ENCODE measurements around the gene ATG7.

The ATG7 gene

DNA sequence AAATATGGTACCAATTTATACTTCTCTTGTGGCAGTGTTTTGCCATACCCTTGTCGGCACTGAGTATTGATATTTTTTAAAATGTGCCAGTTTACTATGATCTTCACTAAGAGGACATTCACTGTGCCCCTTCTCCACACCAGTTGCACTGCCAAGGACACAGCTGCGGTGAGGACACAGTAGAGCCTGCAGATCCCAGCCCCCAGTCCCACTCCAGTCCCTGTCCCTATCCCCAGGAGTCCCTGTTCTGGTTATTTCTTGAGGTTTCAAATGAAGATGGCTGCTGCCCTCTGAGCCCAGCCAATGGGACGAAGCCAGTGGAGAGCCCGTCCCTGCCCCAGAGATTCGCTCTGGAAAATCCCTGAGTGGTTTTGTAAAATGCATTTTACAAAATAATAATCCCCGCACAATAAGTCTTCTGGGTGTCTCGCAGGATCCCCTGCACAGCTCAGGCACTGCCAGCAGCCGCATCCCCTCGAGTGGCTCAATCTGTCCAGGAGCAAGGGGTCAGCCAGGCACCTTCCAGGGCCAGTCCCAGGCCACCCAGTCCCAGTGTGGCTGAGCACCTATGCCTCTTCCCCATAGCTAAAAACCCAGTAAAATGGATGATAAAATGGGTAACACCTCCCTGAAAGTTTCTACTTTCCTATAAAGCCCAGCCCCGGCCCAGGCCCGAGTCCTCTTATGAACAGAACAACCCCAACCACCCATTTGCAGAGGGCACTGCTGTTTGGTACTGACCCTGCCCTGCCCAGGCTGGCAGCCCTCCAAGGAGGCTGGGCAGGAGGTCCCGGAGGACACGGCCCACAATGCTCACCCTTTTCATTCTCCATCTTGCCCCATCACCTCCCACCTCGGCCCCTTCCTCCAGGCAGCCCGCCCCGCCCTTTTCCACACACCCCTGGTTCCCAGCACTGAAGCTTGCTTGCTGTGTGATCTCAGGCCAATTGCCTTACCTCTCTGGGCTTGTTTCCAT, 280.4 kb downstream of the ATG7 start:
- TF ChIP-seq, protein P1, sequence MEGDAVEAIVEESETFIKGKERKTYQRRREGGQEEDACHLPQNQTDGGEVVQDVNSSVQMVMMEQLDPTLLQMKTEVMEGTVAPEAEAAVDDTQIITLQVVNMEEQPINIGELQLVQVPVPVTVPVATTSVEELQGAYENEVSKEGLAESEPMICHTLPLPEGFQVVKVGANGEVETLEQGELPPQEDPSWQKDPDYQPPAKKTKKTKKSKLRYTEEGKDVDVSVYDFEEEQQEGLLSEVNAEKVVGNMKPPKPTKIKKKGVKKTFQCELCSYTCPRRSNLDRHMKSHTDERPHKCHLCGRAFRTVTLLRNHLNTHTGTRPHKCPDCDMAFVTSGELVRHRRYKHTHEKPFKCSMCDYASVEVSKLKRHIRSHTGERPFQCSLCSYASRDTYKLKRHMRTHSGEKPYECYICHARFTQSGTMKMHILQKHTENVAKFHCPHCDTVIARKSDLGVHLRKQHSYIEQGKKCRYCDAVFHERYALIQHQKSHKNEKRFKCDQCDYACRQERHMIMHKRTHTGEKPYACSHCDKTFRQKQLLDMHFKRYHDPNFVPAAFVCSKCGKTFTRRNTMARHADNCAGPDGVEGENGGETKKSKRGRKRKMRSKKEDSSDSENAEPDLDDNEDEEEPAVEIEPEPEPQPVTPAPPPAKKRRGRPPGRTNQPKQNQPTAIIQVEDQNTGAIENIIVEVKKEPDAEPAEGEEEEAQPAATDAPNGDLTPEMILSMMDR (IDR thresholded peaks at IDR 0.05): no peak
- no peak for DNase-seq (ENCODE audit: low spot score)
- H3K27ac ChIP-seq: peak overlapping the region; percentile 80 to 85
- H3K4me3 ChIP-seq: no peak overlapping the region

DNA sequence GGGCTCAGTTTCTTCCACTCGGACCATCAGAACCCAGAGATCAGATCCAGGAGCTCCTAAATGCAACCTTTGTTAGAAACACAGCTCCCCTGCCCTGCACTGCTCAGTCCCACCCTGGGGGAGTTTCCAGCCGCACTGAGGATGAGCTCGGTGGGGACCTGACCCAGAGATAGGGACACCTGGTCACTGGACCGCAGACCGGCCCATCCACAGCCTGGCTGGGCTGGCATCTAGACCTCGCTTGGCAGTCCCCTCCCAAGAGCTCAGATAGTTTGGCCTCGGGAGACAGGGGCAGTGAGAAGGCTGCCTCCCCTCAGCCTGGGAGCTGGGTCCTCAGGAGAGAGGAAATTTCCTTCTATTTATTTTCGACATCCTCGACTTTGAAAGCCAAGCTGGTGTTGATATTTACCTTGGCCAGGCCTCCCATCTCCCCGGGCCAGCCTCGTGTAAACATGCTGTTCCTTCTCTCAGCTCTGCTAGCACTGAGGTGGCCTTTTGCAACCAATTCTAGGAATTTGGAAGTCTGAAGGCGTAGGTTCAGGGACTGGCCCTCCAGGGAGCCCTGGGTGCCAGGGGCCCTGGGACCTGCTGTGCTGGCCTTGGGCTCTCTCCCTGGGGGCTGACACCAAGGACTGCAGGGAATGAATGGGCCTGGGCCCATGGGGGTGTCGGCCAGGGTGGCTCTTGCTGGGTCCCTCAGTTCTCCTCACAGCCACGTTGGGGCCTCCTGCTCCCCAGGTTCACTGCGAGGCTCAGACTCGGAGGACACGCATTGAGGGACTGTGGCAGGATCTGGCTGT, 281.4 kb downstream of the ATG7 start:
- Histone ChIP-seq H3K27ac (peak overlapping the region; percentile 80 to 85), H3K4me3 (peak overlapping the region; percentile 23)
- peak; percentile 93 for DNase-seq (ENCODE audit: low spot score)
- TF ChIP-seq, protein P1 (IDR thresholded peaks at IDR 0.05): no peak

DNA sequence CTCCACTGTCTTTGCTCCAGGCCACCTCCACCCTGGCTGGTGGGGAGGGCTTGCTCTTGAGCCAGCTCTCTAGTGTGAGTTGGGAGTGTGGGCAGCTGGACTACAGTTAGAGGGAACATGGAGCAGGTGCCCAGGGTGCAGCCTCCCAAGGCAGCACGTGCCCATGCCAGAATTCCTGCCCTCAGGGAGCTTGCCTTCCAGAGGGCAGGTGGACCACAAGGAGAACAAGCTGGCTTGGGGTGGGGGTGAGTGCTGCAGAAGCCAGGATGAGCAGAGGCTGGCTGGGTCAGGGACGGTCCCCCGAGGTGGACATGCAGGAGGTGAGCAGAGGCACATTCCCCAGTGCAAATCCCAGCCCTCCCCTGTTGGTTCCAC, 282.0 kb downstream of the ATG7 start:
- Histone ChIP-seq H3K4me3 (peak overlapping the region; percentile 23), H3K27ac (peak overlapping the region; percentile 80 to 85)
- no peak for DNase-seq (ENCODE audit: low spot score)
- TF ChIP-seq, protein P1 (IDR thresholded peaks at IDR 0.05): no peak

DNA sequence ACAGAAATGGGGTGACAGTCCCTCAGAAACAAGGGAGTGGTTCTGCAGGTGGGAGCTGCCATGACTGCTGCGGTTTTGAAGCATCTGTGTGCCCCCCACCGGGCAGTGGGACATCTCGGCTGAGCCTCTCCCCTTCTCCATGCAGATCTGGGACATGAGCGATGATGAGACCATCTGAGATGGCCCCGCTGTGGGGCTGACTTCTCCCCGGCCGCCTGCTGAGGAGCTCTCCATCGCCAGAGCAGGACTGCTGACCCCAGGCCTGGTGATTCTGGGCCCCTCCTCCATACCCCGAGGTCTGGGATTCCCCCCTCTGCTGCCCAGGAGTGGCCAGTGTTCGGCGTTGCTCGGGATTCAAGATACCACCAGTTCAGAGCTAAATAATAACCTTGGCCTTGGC, 282.5 kb downstream of the ATG7 start:
- no peak for DNase-seq (ENCODE audit: low spot score)
- TF ChIP-seq, protein P1 (IDR thresholded peaks at IDR 0.05): no peak
- Histone ChIP-seq H3K4me3 (peak overlapping the region; percentile 23), H3K27ac (peak overlapping the region; percentile 80 to 85)

DNA sequence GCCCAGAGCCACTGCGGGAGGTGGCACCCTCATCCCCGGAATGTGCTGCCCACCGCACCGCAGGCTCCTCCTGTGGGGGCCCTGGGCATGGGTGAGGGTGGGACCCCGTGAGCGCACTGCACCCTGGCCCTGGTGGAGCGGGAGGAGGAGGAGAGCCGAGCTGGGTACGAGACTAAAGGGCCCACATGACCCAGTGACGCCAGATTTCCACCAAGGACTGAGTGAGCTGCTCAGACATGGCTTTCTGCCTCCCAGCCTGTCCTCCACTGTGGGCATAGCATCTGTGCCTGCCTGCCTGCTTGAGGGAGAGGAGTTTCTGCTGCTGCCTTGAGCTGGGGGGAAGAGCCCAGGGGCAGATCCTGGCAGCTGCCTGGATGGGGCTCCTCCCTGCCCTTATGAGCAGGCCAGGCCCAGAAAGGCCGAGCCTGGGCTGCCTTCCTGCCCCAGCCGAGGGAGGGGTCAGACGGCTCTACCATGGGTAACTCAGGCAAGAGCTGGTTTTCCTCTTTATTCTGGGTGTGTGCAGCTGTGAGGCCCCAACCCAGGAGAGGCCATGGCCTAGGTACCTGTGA, 283.1 kb downstream of the ATG7 start:
- H3K27ac ChIP-seq: peak overlapping the region; percentile 80 to 85
- TF ChIP-seq, protein P1 (IDR thresholded peaks at IDR 0.05): no peak

DNA sequence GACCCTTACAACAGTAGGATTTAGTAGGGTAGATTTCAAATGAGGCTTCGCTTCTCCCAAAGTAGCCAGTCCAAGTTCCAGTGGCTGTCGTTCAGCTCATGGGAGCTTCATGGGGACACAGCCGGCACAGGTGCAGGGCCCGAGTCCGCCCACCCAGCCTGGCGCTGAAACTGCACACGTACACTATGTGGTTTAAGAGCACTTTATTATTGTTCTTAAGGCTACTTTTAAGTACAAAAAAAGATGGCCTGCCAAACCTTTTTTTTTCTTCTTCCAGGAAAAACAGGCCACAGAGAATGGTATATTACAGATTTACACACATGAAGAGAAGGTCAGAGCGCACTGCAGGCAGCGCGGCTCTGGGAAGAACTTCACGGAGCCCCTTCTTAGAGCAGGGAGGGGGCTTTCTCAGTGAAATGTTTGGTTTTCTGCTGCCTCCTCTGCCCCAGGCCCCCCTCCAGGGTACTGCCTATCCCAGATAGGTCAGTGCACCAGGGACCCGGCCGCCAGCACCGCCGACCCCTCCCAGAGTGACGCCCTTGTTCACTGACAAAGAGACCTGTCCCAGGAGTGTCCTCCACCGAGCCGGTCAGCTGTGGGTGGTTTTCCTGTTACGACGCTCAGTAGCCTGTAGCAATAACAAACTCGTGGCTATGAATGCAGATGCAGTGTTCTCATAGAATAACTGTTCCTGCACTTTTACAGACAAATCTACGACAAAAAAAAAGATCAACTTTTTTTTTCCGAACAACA, 283.9 kb downstream of the ATG7 start:
- DNase-seq (ENCODE audit: low spot score): no peak
- TF ChIP-seq, protein P1 (IDR thresholded peaks at IDR 0.05): no peak
- Histone ChIP-seq H3K27ac (peak overlapping the region; percentile 80 to 85), H3K4me3 (no peak overlapping the region)

More for the DNA sequence above, 283.1 kb downstream of the ATG7 start:
- no peak for DNase-seq (ENCODE audit: low spot score)
- no peak overlapping the region for H3K4me3 ChIP-seq

Data from coronary artery (tissue), 2 donors.